ENCODE measurements around the gene SUB1.
"Not testable (repeated sequence)": the region's sequence is repeated elsewhere in the genome, so short reads cannot be mapped to it uniquely, and the experiment has no call there.

The SUB1 gene

GRCh38 chr5:32566319-32567111 lies 18.8 kb upstream of the SUB1 start:
- DNase-seq, result no peak

GRCh38 chr5:32571128-32571527 lies 14.2 kb upstream of the SUB1 start:
- no peak for DNase-seq

GRCh38 chr5:32572778-32573480 lies 12.4 kb upstream of the SUB1 start:
- no peak for DNase-seq

GRCh38 chr5:32573481-32573854 lies 11.9 kb upstream of the SUB1 start:
- DNase-seq, result not testable (repeated sequence)

GRCh38 chr5:32574540-32575175 lies 10.7 kb upstream of the SUB1 start:
- no peak for DNase-seq

- no peak for DNase-seq
These were observed 7.0 kb upstream of the SUB1 start for GRCh38 chr5:32578363-32578762.

GRCh38 chr5:32578764-32579163 lies 6.6 kb upstream of the SUB1 start:
- no peak for DNase-seq

- no peak for DNase-seq
These were observed 4.2 kb upstream of the SUB1 start for GRCh38 chr5:32581010-32581785.

GRCh38 chr5:32583582-32584232 lies 1.6 kb upstream of the SUB1 start:
- DNase-seq, result peak; percentile 38

- DNase-seq, result no peak
These were observed 711 bp upstream of the SUB1 start for GRCh38 chr5:32584646-32585045.

GRCh38 chr5:32585122-32585445 lies 273 bp upstream of the SUB1 start:
- no peak for DNase-seq

GRCh38 chr5:32586276-32586599 lies 881 bp downstream of the SUB1 start:
- DNase-seq, result no peak

- no peak for DNase-seq
These were observed 1.8 kb downstream of the SUB1 start for GRCh38 chr5:32587067-32587551.

GRCh38 chr5:32589416-32589815 lies 4.1 kb downstream of the SUB1 start:
- no peak for DNase-seq

GRCh38 chr5:32589942-32590869 lies 4.8 kb downstream of the SUB1 start:
- DNase-seq, result peak; percentile 56

- no peak for DNase-seq
These were observed 9.8 kb downstream of the SUB1 start for GRCh38 chr5:32595118-32595517.

- DNase-seq, result no peak
These were observed 11.8 kb downstream of the SUB1 start for GRCh38 chr5:32597041-32597629.

GRCh38 chr5:32598260-32598937 lies 13.0 kb downstream of the SUB1 start:
- no peak for DNase-seq

GRCh38 chr5:32598997-32599549 lies 13.7 kb downstream of the SUB1 start:
- DNase-seq, result no peak

- no peak for DNase-seq
These were observed 14.8 kb downstream of the SUB1 start for GRCh38 chr5:32600054-32600622.
